Stimulated activated naive CD8-positive, alpha-beta T cell treated with anti-CD3 and anti-CD28 coated beads, Interleukin-15, Interleukin-2, amounts not matched to agents 100 ng/mL and 50 ng/mL, for 24 hours (primary cell): ENCODE measurements around the gene NEUROD2.

ENCODE experiments used
- H3K27ac Mint-ChIP-seq: one replicate; pipeline ENCODE4 v1.8.0; 2021; ENCODE audit warnings: mild to moderate bottlenecking, mixed read lengths
- H3K27me3 Mint-ChIP-seq: one replicate; pipeline ENCODE4 v1.8.0; 2021; ENCODE audit warnings: mixed read lengths
- H3K36me3 Mint-ChIP-seq: one replicate; pipeline ENCODE4 v1.8.0; 2021; ENCODE audit warnings: low read depth, mixed read lengths
- H3K4me1 Mint-ChIP-seq: one replicate; pipeline ENCODE4 v1.8.0; 2021; ENCODE audit warnings: low read depth, mixed read lengths
- H3K4me3 Mint-ChIP-seq: one replicate; pipeline ENCODE4 v1.8.0; 2021; ENCODE audit warnings: mild to moderate bottlenecking, mixed read lengths
- H3K9me3 Mint-ChIP-seq: one replicate; pipeline ENCODE4 v1.8.0; 2021; ENCODE audit warnings: mixed read lengths

Gene NEUROD2

GRCh38 chr17:39639566-39640458, 32.1 kb upstream of the NEUROD2 start:
- Mint-ChIP-seq H3K27me3 (no peaks in the 10 kb centered on the region), H3K36me3 (peaks cover under 1% of the 10 kb centered on the region), H3K9me3 (no peaks in the 10 kb centered on the region), H3K4me3 (peak overlapping the region; percentile 19), H3K27ac (peak overlapping the region; percentile 29), H3K4me1 (peaks cover 77% of the 10 kb centered on the region)

GRCh38 chr17:39639043-39639442, 31.3 kb upstream of the NEUROD2 start:
- peak overlapping the region; percentile 19 for H3K4me3 Mint-ChIP-seq
- H3K4me1 Mint-ChIP-seq = peaks cover 72% of the 10 kb centered on the region
- no peaks in the 10 kb centered on the region for H3K36me3 Mint-ChIP-seq
- no peaks in the 10 kb centered on the region for H3K27me3 Mint-ChIP-seq
- H3K9me3 Mint-ChIP-seq = no peaks in the 10 kb centered on the region
- H3K27ac Mint-ChIP-seq = no peak overlapping the region

GRCh38 chr17:39638317-39638716, 30.6 kb upstream of the NEUROD2 start:
- Mint-ChIP-seq H3K9me3 (no peaks in the 10 kb centered on the region), H3K27me3 (no peaks in the 10 kb centered on the region), H3K36me3 (no peaks in the 10 kb centered on the region), H3K4me1 (peaks cover 64% of the 10 kb centered on the region), H3K27ac (no peak overlapping the region), H3K4me3 (peak overlapping the region; percentile 91)

GRCh38 chr17:39636927-39637736, 29.4 kb upstream of the NEUROD2 start, which contains the start of gene STARD3:
TSS of gene STARD3 (plus strand) at chr17:39637144. CDS start at chr17:39653532, 16,388 bp downstream.
- Mint-ChIP-seq H3K27me3 (no peaks in the 10 kb centered on the region), H3K9me3 (no peaks in the 10 kb centered on the region), H3K4me3 (peak within 1 kb of the TSS; percentile 91)

GRCh38 chr17:39636587-39636926, 28.8 kb upstream of the NEUROD2 start:
- H3K27me3 Mint-ChIP-seq = peaks cover 5% of the 10 kb centered on the region
- H3K36me3 Mint-ChIP-seq = no peaks in the 10 kb centered on the region
- H3K27ac Mint-ChIP-seq = peak overlapping the region; percentile 68
- peak overlapping the region; percentile 91 for H3K4me3 Mint-ChIP-seq
- H3K4me1 Mint-ChIP-seq = peaks cover 49% of the 10 kb centered on the region
- H3K9me3 Mint-ChIP-seq = no peaks in the 10 kb centered on the region

More at GRCh38 chr17:39636927-39637736, 29.4 kb upstream of the NEUROD2 start, which contains the start of gene STARD3:
- H3K27ac Mint-ChIP-seq = peak within 1 kb of the TSS; percentile 81
- peaks cover 54% of the 10 kb centered on the region for H3K4me1 Mint-ChIP-seq
- H3K36me3 Mint-ChIP-seq = no peaks in the 10 kb centered on the region

- Mint-ChIP-seq H3K4me3 (no peak overlapping the region), H3K9me3 (no peaks in the 10 kb centered on the region), H3K27ac (no peak overlapping the region), H3K36me3 (no peaks in the 10 kb centered on the region), H3K4me1 (peaks cover 43% of the 10 kb centered on the region), H3K27me3 (peaks cover 12% of the 10 kb centered on the region)
These were observed 28.0 kb upstream of the NEUROD2 start for GRCh38 chr17:39635614-39636176.

GRCh38 chr17:39634384-39634871, 26.7 kb upstream of the NEUROD2 start:
- Mint-ChIP-seq H3K27me3 (peaks cover 16% of the 10 kb centered on the region), H3K4me1 (peaks cover 30% of the 10 kb centered on the region), H3K4me3 (no peak overlapping the region), H3K36me3 (no peaks in the 10 kb centered on the region), H3K9me3 (no peaks in the 10 kb centered on the region), H3K27ac (no peak overlapping the region)

- Mint-ChIP-seq H3K27ac (no peak overlapping the region), H3K4me3 (no peak overlapping the region), H3K27me3 (peaks cover 17% of the 10 kb centered on the region), H3K9me3 (no peaks in the 10 kb centered on the region), H3K36me3 (no peaks in the 10 kb centered on the region), H3K4me1 (peaks cover 23% of the 10 kb centered on the region)
These were observed 26.0 kb upstream of the NEUROD2 start for GRCh38 chr17:39633570-39634183.

DNA sequence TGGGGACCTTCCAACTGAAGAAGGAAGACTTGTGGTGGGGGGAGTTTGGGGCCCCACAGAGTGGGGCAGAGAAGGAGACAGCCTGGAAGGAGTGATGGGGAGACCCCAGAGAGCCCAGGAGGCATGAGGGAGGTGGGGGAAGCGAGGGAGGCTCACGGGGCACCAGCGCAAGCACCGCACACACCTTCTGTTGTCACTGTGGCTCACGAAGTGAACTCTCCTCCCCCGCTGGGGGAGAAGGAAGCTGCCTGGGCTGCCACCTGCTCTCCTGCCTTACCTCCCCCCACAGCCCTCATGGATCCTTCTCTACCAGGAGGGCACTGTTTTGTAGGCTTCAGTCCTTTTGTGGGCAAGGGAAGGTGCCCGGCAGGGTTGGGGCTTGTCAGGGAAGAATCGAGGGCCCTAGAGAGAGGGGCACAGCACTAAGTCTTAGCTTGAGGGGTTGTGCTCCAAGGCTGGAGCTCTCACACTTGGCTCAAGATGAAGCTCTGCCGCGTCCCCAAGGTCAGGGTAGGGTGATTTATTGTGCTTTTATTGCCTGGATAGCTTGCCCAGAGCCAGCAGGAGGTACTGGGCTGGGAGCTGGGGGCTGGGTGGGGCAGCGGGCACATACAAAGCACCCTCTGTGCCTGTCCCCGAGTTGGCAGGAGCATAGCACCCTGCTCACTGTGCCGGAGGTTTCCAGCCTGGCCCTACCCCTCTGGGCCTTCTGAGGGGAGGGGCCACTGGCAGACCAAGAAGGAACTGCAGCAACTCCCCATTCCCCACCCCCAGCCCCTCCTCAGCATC, 24.6 kb upstream of the NEUROD2 start:
- Mint-ChIP-seq H3K9me3 (no peaks in the 10 kb centered on the region), H3K36me3 (no peaks in the 10 kb centered on the region), H3K27me3 (peaks cover 25% of the 10 kb centered on the region), H3K4me1 (peaks cover 11% of the 10 kb centered on the region), H3K27ac (no peak overlapping the region), H3K4me3 (no peak overlapping the region)

DNA sequence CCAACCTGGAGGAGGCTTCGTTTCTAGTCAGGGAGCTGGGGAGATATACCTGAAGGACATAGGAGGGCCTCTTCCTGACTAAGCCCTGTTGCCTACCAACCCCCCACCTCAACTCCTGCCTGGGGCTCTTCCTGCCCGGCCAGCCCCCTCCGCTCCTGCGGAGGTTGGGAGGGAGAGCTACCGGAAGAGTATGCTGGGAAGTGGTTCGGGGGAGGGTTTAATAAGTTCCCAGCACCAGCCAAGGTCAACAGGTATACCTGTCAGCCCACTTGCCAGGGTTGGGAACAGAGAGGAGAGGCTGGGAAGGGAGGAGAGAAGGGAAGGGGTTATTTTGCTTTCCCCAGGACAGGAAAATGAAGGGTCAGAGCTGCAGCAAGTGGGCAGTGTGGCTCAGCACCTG, 23.7 kb upstream of the NEUROD2 start:
- Mint-ChIP-seq H3K4me1 (peaks cover 14% of the 10 kb centered on the region), H3K4me3 (no peak overlapping the region), H3K27ac (no peak overlapping the region), H3K36me3 (no peaks in the 10 kb centered on the region), H3K27me3 (peaks cover 30% of the 10 kb centered on the region), H3K9me3 (no peaks in the 10 kb centered on the region)

DNA sequence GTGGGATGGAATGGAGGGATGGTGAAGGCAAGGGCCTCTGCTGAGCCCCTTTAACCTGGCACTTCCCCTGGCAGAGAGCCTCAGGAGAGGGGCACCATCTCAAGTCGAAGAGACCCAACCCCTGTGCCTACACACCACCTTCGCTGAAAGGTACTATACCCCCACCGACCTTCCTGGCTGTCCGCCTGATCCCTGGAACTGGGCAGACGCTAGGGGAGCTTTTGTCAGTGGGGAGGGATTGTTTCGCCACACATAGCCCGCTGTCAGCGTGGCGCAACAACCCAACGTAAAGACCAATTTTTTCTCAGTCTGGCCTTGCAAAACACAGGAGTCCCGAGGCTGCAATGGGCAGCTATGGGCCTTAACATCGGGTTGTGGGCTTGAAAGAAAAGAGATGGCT, 22.2 kb upstream of the NEUROD2 start:
- no peak overlapping the region for H3K27ac Mint-ChIP-seq
- no peak overlapping the region for H3K4me3 Mint-ChIP-seq
- peaks cover 44% of the 10 kb centered on the region for H3K27me3 Mint-ChIP-seq
- no peaks in the 10 kb centered on the region for H3K9me3 Mint-ChIP-seq
- H3K4me1 Mint-ChIP-seq = peaks cover 11% of the 10 kb centered on the region
- H3K36me3 Mint-ChIP-seq = no peaks in the 10 kb centered on the region

- H3K4me1 Mint-ChIP-seq = peaks cover 11% of the 10 kb centered on the region
These were observed 21.8 kb upstream of the NEUROD2 start for GRCh38 chr17:39629494-39629880.

DNA sequence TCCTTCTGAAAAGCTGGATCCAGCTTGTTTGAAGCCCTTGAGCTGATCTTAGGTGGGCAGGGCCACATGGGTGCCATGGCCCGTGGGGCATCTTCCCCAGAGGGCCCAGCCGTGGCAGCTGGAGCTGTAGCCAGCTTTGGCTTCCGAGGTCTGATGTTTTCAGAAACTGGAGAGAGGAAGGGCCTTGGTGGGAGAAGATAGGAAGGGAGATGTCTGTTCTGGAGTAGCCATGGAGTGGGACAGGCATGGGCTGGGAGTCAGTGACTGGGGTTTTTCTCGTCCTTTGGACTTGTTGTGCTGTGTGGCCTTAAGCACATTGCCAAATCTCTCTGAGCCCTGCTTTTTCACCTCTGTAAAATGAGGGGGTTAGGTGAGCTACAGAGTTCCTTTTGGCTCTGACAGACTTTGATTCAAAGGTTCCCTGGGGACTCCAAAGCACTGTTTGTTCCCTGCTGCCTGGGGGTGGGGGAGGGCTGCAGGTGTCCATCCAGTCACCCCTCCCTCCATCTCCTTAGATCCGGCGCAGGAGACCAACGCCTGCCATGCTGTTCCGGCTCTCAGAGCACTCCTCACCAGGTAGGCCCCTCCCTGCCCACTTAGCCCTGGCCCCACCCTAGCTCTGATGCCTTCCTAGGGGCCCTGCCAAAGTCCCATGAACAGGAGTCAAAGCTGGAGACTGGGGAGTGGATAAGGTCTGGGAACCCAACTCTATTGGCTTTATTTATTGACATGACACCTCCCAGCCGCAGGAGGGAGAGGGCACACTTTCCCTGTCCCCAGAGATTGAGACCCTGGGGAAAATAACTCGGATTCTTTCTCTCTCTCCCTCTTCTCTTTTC, 21.2 kb upstream of the NEUROD2 start:
- Mint-ChIP-seq H3K4me1 (peaks cover 11% of the 10 kb centered on the region), H3K27me3 (peaks cover 49% of the 10 kb centered on the region), H3K4me3 (no peak overlapping the region), H3K36me3 (no peaks in the 10 kb centered on the region), H3K9me3 (no peaks in the 10 kb centered on the region), H3K27ac (no peak overlapping the region)

More at GRCh38 chr17:39629494-39629880, 21.8 kb upstream of the NEUROD2 start:
- no peak overlapping the region for H3K27ac Mint-ChIP-seq
- H3K4me3 Mint-ChIP-seq = no peak overlapping the region
- no peaks in the 10 kb centered on the region for H3K9me3 Mint-ChIP-seq
- H3K27me3 Mint-ChIP-seq = peaks cover 48% of the 10 kb centered on the region
- no peaks in the 10 kb centered on the region for H3K36me3 Mint-ChIP-seq
